ENCODE results near the gene CDH13.

GRCh38 chr16:82874271-82874670 is 247.5 kb downstream of the CDH13 start:
- TF ChIP-seq EZH2 (optimal IDR thresholded peaks at IDR 0.05; ENCODE audit: low read depth, low read length) (no peak), CTCF (IDR thresholded peaks at IDR 0.05; ENCODE audit: low read length) (no peak)
